GM15510 (cell line): ENCODE data around the gene GUF1.

Experiments used
- POLR2A ChIP-seq: IDR thresholded peaks from 3 replicates; pipeline ENCODE4 v1.6.1; 2011; ENCODE audit warnings: borderline replicate concordance; ENCODE audit not compliant: insufficient read length; ENCODE audit errors: extremely low read depth

GUF1 gene

GRCh38 chr4:44670506-44671199 is 7.6 kb upstream of the GUF1 start:
- no peak for TF ChIP-seq POLR2A

- no peak for TF ChIP-seq POLR2A
Measured at GRCh38 chr4:44671636-44672035, 6.6 kb upstream of the GUF1 start.

- no peak for TF ChIP-seq POLR2A
Measured at GRCh38 chr4:44674471-44674870, 3.7 kb upstream of the GUF1 start.

- TF ChIP-seq POLR2A = no peak
Measured at GRCh38 chr4:44675366-44675765, 2.9 kb upstream of the GUF1 start.

GRCh38 chr4:44679060-44679459 is 840 bp downstream of the GUF1 start:
- TF ChIP-seq POLR2A = no peak

GRCh38 chr4:44684648-44685047 is 6.4 kb downstream of the GUF1 start:
- no peak for TF ChIP-seq POLR2A

- no peak for TF ChIP-seq POLR2A
Measured at GRCh38 chr4:44700427-44700826, 22.2 kb downstream of the GUF1 start.

- no peak for TF ChIP-seq POLR2A
Measured at GRCh38 chr4:44701037-44701436, 22.8 kb downstream of the GUF1 start.

GRCh38 chr4:44704673-44705072 is 26.5 kb downstream of the GUF1 start:
- TF ChIP-seq POLR2A = no peak

- no peak for TF ChIP-seq POLR2A
Measured at GRCh38 chr4:44713125-44713524, 34.9 kb downstream of the GUF1 start.

GRCh38 chr4:44716597-44716996 is 38.4 kb downstream of the GUF1 start:
- TF ChIP-seq POLR2A = no peak

GRCh38 chr4:44720371-44720770 is 42.2 kb downstream of the GUF1 start:
- no peak for TF ChIP-seq POLR2A

GRCh38 chr4:44722001-44722400 is 43.8 kb downstream of the GUF1 start:
- TF ChIP-seq POLR2A = no peak

GRCh38 chr4:44725166-44725565 is 46.9 kb downstream of the GUF1 start:
- no peak for TF ChIP-seq POLR2A

- TF ChIP-seq POLR2A = no peak
Measured at GRCh38 chr4:44725726-44726037, 47.5 kb downstream of the GUF1 start.

GRCh38 chr4:44726038-44726871 is 48.0 kb downstream of the GUF1 start, which contains the start of gene GNPDA2:
Gene GNPDA2, minus strand, starts transcription at chr4:44726556. Its CDS starts 4,349 bp downstream, at chr4:44722207.
- peak; percentile 78 for TF ChIP-seq POLR2A

GRCh38 chr4:44727471-44727870 is 49.3 kb downstream of the GUF1 start:
- no peak for TF ChIP-seq POLR2A

- no peak for TF ChIP-seq POLR2A
Measured at GRCh38 chr4:44736900-44737299, 58.7 kb downstream of the GUF1 start.
